Liver (tissue), 10 donors: ENCODE measurements around the gene PYROXD2. TPM values are rescaled to one million over a fixed set of nuclear protein-coding genes. Genes with fewer than 3 reads are reported as not detected.

ENCODE experiments used
- DNase-seq: peaks from one replicate; pipeline ENCODE4 v3.0.0-alpha.2; 2017; ENCODE audit warnings: low spot score
- H3K27ac ChIP-seq, 2 donors: one replicate each; pipeline ENCODE4 v1.7.0; 2013; ENCODE audit warnings: inconsistent platforms in 2 of 2, low read length in 2 of 2, control low read depth in 1 of 2, low read depth in 1 of 2, mild to moderate bottlenecking in 1 of 2
- H3K27me3 ChIP-seq, 4 donors: one replicate each; pipeline versions ENCODE4 v1.6.1 to v1.7.0; 2013; ENCODE audit warnings: low read length in 3 of 4, inconsistent platforms in 1 of 4, mild to moderate bottlenecking in 1 of 4, moderate library complexity in 1 of 4; ENCODE audit not compliant: control insufficient read depth in 4 of 4, insufficient read depth in 4 of 4
- H3K36me3 ChIP-seq, 4 donors: one replicate each; pipeline versions ENCODE4 v1.6.1 to v1.7.0; 2013; ENCODE audit warnings: low read length in 3 of 4, mild to moderate bottlenecking in 3 of 4, low read depth in 1 of 4, moderate library complexity in 1 of 4; ENCODE audit not compliant: control insufficient read depth in 4 of 4, insufficient read depth in 3 of 4
- H3K4me1 ChIP-seq, 4 donors: one replicate each; pipeline versions ENCODE4 v1.6.1 to v1.7.0; 2013; ENCODE audit warnings: low read length in 3 of 4, mild to moderate bottlenecking in 3 of 4, moderate library complexity in 1 of 4; ENCODE audit not compliant: control insufficient read depth in 4 of 4, insufficient read depth in 4 of 4
- H3K4me3 ChIP-seq, 3 donors: one replicate each; pipeline versions ENCODE4 v1.6.1 to v1.7.0; 2013; ENCODE audit warnings: low read length in 3 of 3, control low read depth in 1 of 3, low read depth in 1 of 3, mild to moderate bottlenecking in 1 of 3
- H3K9ac ChIP-seq, 2 donors: one replicate each; pipeline ENCODE4 v1.7.0; 2013; ENCODE audit warnings: low read length in 2 of 2, mild to moderate bottlenecking in 2 of 2, moderate library complexity in 2 of 2, control low read depth in 1 of 2, low read depth in 1 of 2
- H3K9me3 ChIP-seq, 4 donors: one replicate each; pipeline versions ENCODE4 v1.6.1 to v1.7.0; 2013; ENCODE audit warnings: low read length in 3 of 4; ENCODE audit not compliant: control insufficient read depth in 4 of 4
- CTCF ChIP-seq: fragments of 150-350 bp; IDR thresholded peaks from 2 replicates; pipeline ENCODE4 v1.5.1; 2017; ENCODE audit warnings: improper control_type of control experiment, low read depth, low read length; ENCODE audit not compliant: missing input control
- JUND ChIP-seq, 2 donors: IDR thresholded peaks; 2 replicates each; pipeline ENCODE4 v1.6.1; 2016; ENCODE audit warnings: antibody characterized with exemption in 2 of 2
- MAX ChIP-seq: IDR thresholded peaks from 2 replicates; pipeline ENCODE4 v1.6.1; 2016; ENCODE audit warnings: antibody characterized with exemption
- REST ChIP-seq: IDR thresholded peaks from 2 replicates; pipeline ENCODE4 v1.6.1; 2016; ENCODE audit warnings: antibody characterized with exemption, mild to moderate bottlenecking
- WGBS: extraction: QIAGEN DNeasy Blood & Tissue Kit; methylation state at CpG from one replicate; pipeline ENCODE4 v1.1.7; 2013; 5-methylcytosine and 5-hydroxymethylcytosine counted together
- polyA plus RNA-seq, 2 donors: library from polyadenylated mRNA; stranded (reverse) in 1 of 2; unstranded in 1 of 2; fragments of 200-250 nt in 1 of 2; fragments of >200 nt in 1 of 2; fragmentation: Nextera tagmentation in 1 of 2; extraction: Ambion mirVana in 1 of 2; gene quantifications; one replicate each; pipeline versions ENCODE4 v1.2.1 to v1.2.3, GENCODE V29; 2013 to 2015
- small RNA-seq: library from RNA; depleted of rRNA; stranded (forward); fragments of <200 nt; gene quantifications from one replicate; pipeline ENCODE3, GENCODE V24; 2014
- total RNA-seq, 2 donors: library from RNA; depleted of rRNA; stranded (reverse); fragments of >200 nt; gene quantifications; one replicate each; pipeline ENCODE4 v1.2.3, GENCODE V29; 2014
- donor health status: healthy.
- donor health status: healthy.
- donor health status: healthy.
- donor health status: healthy.
- donor health status: healthy.

PYROXD2 gene
- total and polyA plus RNA-seq, 4 donors, result 2.3 to 9.0 (median 4.5) TPM

- WGBS, result 80% methylated on average over 8 of the region's 8 CpGs
- TF ChIP-seq JUND (IDR thresholded peaks at IDR 0.05) (no peak), MAX (no peak), REST (no peak), CTCF (no peak)
Measured at GRCh38 chr10:98337484-98337883, 77.5 kb downstream of the PYROXD2 start.

More at GRCh38 chr10:98337484-98337883, 77.5 kb downstream of the PYROXD2 start:
- Histone ChIP-seq H3K4me3 (no peak overlapping the region), H3K4me1 (no peaks in the 10 kb centered on the region), H3K27ac (no peak overlapping the region), H3K9ac (no peak overlapping the region), H3K9me3 (no peaks in the 10 kb centered on the region), H3K27me3 (no peaks in the 10 kb centered on the region), H3K36me3 (no peaks in the 10 kb centered on the region)
- no peak for DNase-seq

Small RNA genes within 50 kb of the gene (small RNA-seq; reads per million reads assigned to genes)
- not detected for gene MIR4685

Other genes with a start within 250 kb of the PYROXD2 start
- gene LOXL4, start 147.0 kb downstream of the PYROXD2 start, total RNA-seq, result 10 to 100 TPM in 1 of 2 donors, under 1 TPM in 1; 0.84 to 18.5 TPM
- gene LOXL4, start 147.0 kb downstream of the PYROXD2 start, polyA plus RNA-seq, result 1 to 10 TPM in 1 of 2 donors, under 1 TPM in 1; 0.38 to 1.2 TPM
- 10 to 100 TPM; 19.9 to 37.5 TPM for gene HPS1, start 31.8 kb upstream of the PYROXD2 start, total RNA-seq
- gene HPS1, start 31.8 kb upstream of the PYROXD2 start, polyA plus RNA-seq, result 10 to 100 TPM; 22.1 to 56.7 TPM